Hepatocyte (in vitro differentiated cells): ENCODE results near the gene OR5K3. TPM values are rescaled to one million over a fixed set of nuclear protein-coding genes. Genes with fewer than 3 reads are reported as not detected.

Source experiments
- DNase-seq: peaks from one replicate; pipeline ENCODE4 v3.0.0-alpha.2; 2016; ENCODE audit warnings: low spot score
- H2AFZ ChIP-seq: fragments of 200-600 bp; sonication (generic); 2 replicates; pipeline ENCODE4 v1.6.0; 2016; ENCODE audit warnings: antibody characterized with exemption, mild to moderate bottlenecking
- H3K27ac ChIP-seq: fragments of 200-600 bp; sonication (generic); 2 replicates; pipeline ENCODE4 v1.5.1; 2016; ENCODE audit warnings: mild to moderate bottlenecking
- H3K27me3 ChIP-seq: fragments of 200-600 bp; sonication (generic); 2 replicates; pipeline ENCODE4 v1.6.1; 2016
- H3K36me3 ChIP-seq: fragments of 200-600 bp; sonication (generic); replicated peaks from 2 replicates; pipeline ENCODE4 v1.5.1; 2016; ENCODE audit warnings: low read depth; ENCODE audit not compliant: insufficient read depth
- H3K4me1 ChIP-seq: fragments of 200-600 bp; sonication (generic); 2 replicates; pipeline ENCODE4 v1.5.1; 2016; ENCODE audit warnings: mild to moderate bottlenecking, moderate library complexity; ENCODE audit not compliant: insufficient read depth
- H3K4me2 ChIP-seq: fragments of 200-600 bp; sonication (generic); 2 replicates; pipeline ENCODE4 v1.6.0; 2016
- H3K4me3 ChIP-seq: fragments of 200-600 bp; sonication (generic); 2 replicates; pipeline ENCODE4 v1.5.1; 2016; ENCODE audit warnings: mild to moderate bottlenecking
- H3K79me2 ChIP-seq: fragments of 200-600 bp; sonication (generic); 2 replicates; pipeline ENCODE4 v1.6.0; 2017; ENCODE audit warnings: mild to moderate bottlenecking
- H3K9me2 ChIP-seq: fragments of 200-600 bp; sonication (generic); replicated peaks from 2 replicates; pipeline ENCODE4 v1.6.0; 2017; ENCODE audit warnings: mild to moderate bottlenecking; ENCODE audit not compliant: insufficient read depth
- H3K9me3 ChIP-seq: fragments of 200-600 bp; sonication (generic); 2 replicates; pipeline ENCODE4 v1.5.1; 2016; ENCODE audit warnings: low read depth, mild to moderate bottlenecking
- H4K20me1 ChIP-seq: fragments of 200-600 bp; sonication (generic); 2 replicates; pipeline ENCODE4 v1.6.0; 2016; ENCODE audit warnings: mild to moderate bottlenecking; ENCODE audit not compliant: insufficient read depth, poor library complexity, severe bottlenecking
- CTCF ChIP-seq: fragments of 200-600 bp; sonication (generic); IDR thresholded peaks from 2 replicates; pipeline ENCODE4 v1.5.1; 2016; ENCODE audit warnings: antibody characterized with exemption, mild to moderate bottlenecking; ENCODE audit not compliant: poor library complexity
- EZH2 ChIP-seq: fragments of 200-600 bp; sonication (generic); IDR thresholded peaks from 2 replicates; pipeline ENCODE4 v1.6.1; 2016; ENCODE audit warnings: antibody characterized with exemption, mild to moderate bottlenecking, borderline replicate concordance
- EZH2phosphoT487 ChIP-seq: fragments of 200-600 bp; sonication (generic); IDR thresholded peaks from one replicate; pipeline ENCODE4 v1.6.1; 2018; ENCODE audit warnings: antibody characterized with exemption, mild to moderate bottlenecking, low read depth, moderate library complexity; ENCODE audit not compliant: unreplicated experiment, severe bottlenecking
- WGBS: methylation state at CpG from one replicate; pipeline ENCODE4 v1.1.6; 2016; ENCODE audit warnings: low lambda C conversion rate; ENCODE audit errors: missing lambda C conversion rate; 5-methylcytosine and 5-hydroxymethylcytosine counted together
- polyA plus RNA-seq: library from polyadenylated mRNA; unstranded; fragments of >200 nt; fragmentation: Nextera tagmentation; extraction: Ambion mirVana; gene quantifications from 2 replicates; pipeline ENCODE4 v1.2.1, GENCODE V29; 2016
- total RNA-seq: library from RNA; depleted of rRNA; stranded (reverse); fragments of >200 nt; gene quantifications from 2 replicates; pipeline ENCODE4 v1.2.3, GENCODE V29; 2014

The OR5K3 gene
- total and polyA plus RNA-seq, 2 experiments from 2014 or later, result not detected

DNA sequence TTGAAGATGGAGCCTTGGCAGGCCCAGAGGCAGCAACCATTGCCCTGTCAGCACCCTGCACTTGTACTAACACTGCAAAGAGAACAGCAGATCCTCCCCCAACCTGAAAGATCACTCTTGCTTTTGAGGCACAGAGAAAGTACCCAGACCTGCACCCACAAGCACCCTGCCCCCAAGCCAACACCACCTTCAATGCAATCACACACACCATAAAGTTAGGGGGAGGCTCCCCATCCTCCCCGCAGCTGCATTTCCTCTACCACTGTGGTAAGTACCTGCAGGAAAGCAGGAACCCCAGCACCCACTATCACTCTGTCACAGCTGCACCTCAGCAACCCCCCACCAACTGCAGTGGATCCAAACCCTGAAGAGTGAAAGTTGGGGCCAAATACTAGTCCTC is 12.0 kb downstream of the OR5K3 start:
- no peaks in the 10 kb centered on the region for H3K27me3 ChIP-seq
- no peaks in the 10 kb centered on the region for H3K4me1 ChIP-seq
- H3K4me2 ChIP-seq, result no peak overlapping the region
- no peaks in the 10 kb centered on the region for H3K9me2 ChIP-seq
- TF ChIP-seq EZH2phosphoT487, result no peak
- no peaks in the 10 kb centered on the region for H3K9me3 ChIP-seq
- H4K20me1 ChIP-seq, result no peaks in the 10 kb centered on the region
- no peaks in the 10 kb centered on the region for H3K79me2 ChIP-seq
- H3K4me3 ChIP-seq, result no peak overlapping the region
- no peak for DNase-seq
- WGBS, result 93% methylated on average over 1 of the region's 1 CpG
- H2AFZ ChIP-seq, result no peak overlapping the region
- no peak overlapping the region for H3K27ac ChIP-seq
- no peaks in the 10 kb centered on the region for H3K36me3 ChIP-seq

- H3K9me3 ChIP-seq, result no peaks in the 10 kb centered on the region
- H2AFZ ChIP-seq, result no peak overlapping the region
- TF ChIP-seq EZH2 (no peak), EZH2phosphoT487 (no peak), CTCF (no peak)
- H3K27me3 ChIP-seq, result no peaks in the 10 kb centered on the region
- H3K4me1 ChIP-seq, result no peaks in the 10 kb centered on the region
- no peak overlapping the region for H3K4me3 ChIP-seq
- no peaks in the 10 kb centered on the region for H3K9me2 ChIP-seq
- no peak overlapping the region for H3K4me2 ChIP-seq
- no peaks in the 10 kb centered on the region for H4K20me1 ChIP-seq
- no peaks in the 10 kb centered on the region for H3K36me3 ChIP-seq
- H3K79me2 ChIP-seq, result no peaks in the 10 kb centered on the region
- no peak overlapping the region for H3K27ac ChIP-seq
- no peak for DNase-seq
These were observed 13.5 kb downstream of the OR5K3 start for GRCh38 chr3:98404010-98404409.

- no peaks in the 10 kb centered on the region for H4K20me1 ChIP-seq
- H3K9me2 ChIP-seq, result no peaks in the 10 kb centered on the region
- H2AFZ ChIP-seq, result no peak overlapping the region
- H3K79me2 ChIP-seq, result no peaks in the 10 kb centered on the region
- H3K27ac ChIP-seq, result no peak overlapping the region
- WGBS, result 91% methylated on average over 2 of the region's 2 CpGs
- H3K27me3 ChIP-seq, result no peaks in the 10 kb centered on the region
- H3K4me3 ChIP-seq, result no peak overlapping the region
- TF ChIP-seq EZH2 (no peak), EZH2phosphoT487 (no peak)
- H3K4me1 ChIP-seq, result no peaks in the 10 kb centered on the region
- no peak overlapping the region for H3K4me2 ChIP-seq
- H3K9me3 ChIP-seq, result no peaks in the 10 kb centered on the region
- H3K36me3 ChIP-seq, result no peaks in the 10 kb centered on the region
- no peak for DNase-seq
These were observed 15.6 kb downstream of the OR5K3 start for GRCh38 chr3:98406034-98406433.

GRCh38 chr3:98432575-98432974 is 42.1 kb downstream of the OR5K3 start:
- Histone ChIP-seq H4K20me1 (no peaks in the 10 kb centered on the region), H3K4me2 (no peak overlapping the region), H3K9me3 (no peaks in the 10 kb centered on the region), H3K27ac (no peak overlapping the region), H3K9me2 (no peaks in the 10 kb centered on the region), H3K36me3 (no peaks in the 10 kb centered on the region), H3K27me3 (no peaks in the 10 kb centered on the region), H3K79me2 (no peaks in the 10 kb centered on the region), H2AFZ (no peak overlapping the region), H3K4me1 (no peaks in the 10 kb centered on the region), H3K4me3 (no peak overlapping the region)
- no peak for TF ChIP-seq EZH2phosphoT487
- no peak for DNase-seq

GRCh38 chr3:98433764-98434163 is 43.3 kb downstream of the OR5K3 start:
- H3K79me2 ChIP-seq, result no peaks in the 10 kb centered on the region
- no peak overlapping the region for H3K4me3 ChIP-seq
- WGBS, result 28% methylated on average over 2 of the region's 2 CpGs
- TF ChIP-seq CTCF (no peak), EZH2 (no peak), EZH2phosphoT487 (no peak)
- H3K36me3 ChIP-seq, result no peaks in the 10 kb centered on the region
- no peaks in the 10 kb centered on the region for H3K9me2 ChIP-seq
- H3K4me2 ChIP-seq, result no peak overlapping the region
- H3K27ac ChIP-seq, result no peak overlapping the region
- H4K20me1 ChIP-seq, result no peaks in the 10 kb centered on the region
- H3K27me3 ChIP-seq, result no peaks in the 10 kb centered on the region
- H3K9me3 ChIP-seq, result no peaks in the 10 kb centered on the region
- H3K4me1 ChIP-seq, result no peaks in the 10 kb centered on the region
- DNase-seq, result no peak
- no peak overlapping the region for H2AFZ ChIP-seq
